SKM-1 (cell line): ENCODE measurements around the gene ATP6V0E1.
A peak's percentile ranks its signal among the peaks of the same experiment; 100 is the strongest.

ENCODE experiments used
- DNase-seq: peaks from one replicate; lab custom pipeline; 2025; ENCODE audit not compliant: unreplicated experiment; lab: John Stamatoyannopoulos, UW

Gene ATP6V0E1

GRCh38 chr5:172983542-172984243, at the start of gene ATP6V0E1:
TSS of gene ATP6V0E1 (plus strand) at chr5:172983771. CDS start at chr5:172983861, 90 bp downstream.
- peak; percentile 83 for DNase-seq

- DNase-seq: no peak
Observed at GRCh38 chr5:172935096-172935495, 48.5 kb upstream of the ATP6V0E1 start.

- no peak for DNase-seq
Observed at GRCh38 chr5:172936401-172936800, 47.2 kb upstream of the ATP6V0E1 start.

- peak; percentile 28 for DNase-seq
Observed at GRCh38 chr5:172939071-172939470, 44.5 kb upstream of the ATP6V0E1 start.

- DNase-seq: no peak
Observed at GRCh38 chr5:172939611-172940267, 43.8 kb upstream of the ATP6V0E1 start.

- no peak for DNase-seq
Observed at GRCh38 chr5:172940268-172941066, 43.1 kb upstream of the ATP6V0E1 start.

GRCh38 chr5:172941067-172941516, 42.5 kb upstream of the ATP6V0E1 start:
- DNase-seq: no peak

- no peak for DNase-seq
Observed at GRCh38 chr5:172942556-172942955, 41.0 kb upstream of the ATP6V0E1 start.

- peak; percentile 53 for DNase-seq
Observed at GRCh38 chr5:172943283-172943841, 40.2 kb upstream of the ATP6V0E1 start.

- DNase-seq: no peak
Observed at GRCh38 chr5:172943906-172944305, 39.7 kb upstream of the ATP6V0E1 start.

- DNase-seq: no peak
Observed at GRCh38 chr5:172944741-172945140, 38.8 kb upstream of the ATP6V0E1 start.

- DNase-seq: no peak
Observed at GRCh38 chr5:172945151-172945550, 38.4 kb upstream of the ATP6V0E1 start.

GRCh38 chr5:172946146-172946545, 37.4 kb upstream of the ATP6V0E1 start:
- no peak for DNase-seq

- DNase-seq: no peak
Observed at GRCh38 chr5:172949426-172949825, 34.1 kb upstream of the ATP6V0E1 start.

- DNase-seq: no peak
Observed at GRCh38 chr5:172950176-172950965, 33.2 kb upstream of the ATP6V0E1 start.

- DNase-seq: no peak
Observed at GRCh38 chr5:172951371-172952033, 32.1 kb upstream of the ATP6V0E1 start.

GRCh38 chr5:172952034-172952511, 31.5 kb upstream of the ATP6V0E1 start:
- no peak for DNase-seq

- DNase-seq: no peak
Observed at GRCh38 chr5:172953776-172954675, 29.5 kb upstream of the ATP6V0E1 start.

GRCh38 chr5:172954751-172955159, 28.8 kb upstream of the ATP6V0E1 start:
- no peak for DNase-seq
